22Rv1 (cell line): ENCODE results near the gene ARID5A.

ENCODE experiments used
- CTCF ChIP-seq: fragments of 450-650 bp; IDR thresholded peaks from 2 replicates; pipeline ENCODE4 v1.5.1; 2017; ENCODE audit warnings: mild to moderate bottlenecking
- ZFX ChIP-seq: fragments of 450-650 bp; IDR thresholded peaks from 2 replicates; pipeline ENCODE4 v1.6.1; 2017; ENCODE audit warnings: antibody characterized with exemption, borderline replicate concordance

DNA sequence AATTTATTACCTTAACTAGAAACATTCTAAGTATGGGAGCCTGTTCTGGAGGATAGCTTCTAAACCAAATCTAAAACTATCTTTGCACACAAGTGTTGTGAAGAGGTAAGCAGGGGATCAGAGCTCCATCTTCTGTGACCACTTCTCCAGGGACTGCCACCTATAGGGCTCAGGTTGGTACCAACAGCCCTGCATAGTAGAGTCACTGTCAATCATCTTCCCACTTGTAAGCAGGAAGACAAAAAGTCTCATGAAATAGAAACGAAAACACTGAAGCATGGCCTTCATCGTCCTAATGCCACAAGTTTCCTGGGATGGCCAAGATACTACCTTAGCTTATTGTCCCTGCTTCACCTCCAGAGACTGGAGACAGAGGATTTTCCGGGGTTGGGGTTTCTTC is 57.7 kb downstream of the ARID5A start:
- TF ChIP-seq CTCF (no peak), ZFX (no peak)
